ENCODE data around the gene SEMA5A.

SEMA5A gene

GRCh38 chr5:9507974-9508373 is 37.9 kb downstream of the SEMA5A start:
- Histone ChIP-seq H3K18ac (ENCODE audit: low read length) (no peak overlapping the region), H3K27ac (replicated peaks; ENCODE audit: low read length) (no peak overlapping the region), H3K4me2 (ENCODE audit: insufficient read depth, low read length, poor library complexity, severe bottlenecking) (no peak overlapping the region), H3K79me1 (ENCODE audit: low read depth, low read length) (no peaks in the 10 kb centered on the region), H3K4me3 (ENCODE audit: low read length in 2 of 2) (no peak overlapping the region), H4K91ac (ENCODE audit: low read depth, low read length, poor library complexity) (no peak overlapping the region), H3K4ac (ENCODE audit: low read length) (no peak overlapping the region), H3K23ac (ENCODE audit: low read depth, low read length, poor library complexity) (no peak overlapping the region), H2BK12ac (ENCODE audit: low read length) (no peak overlapping the region), H2BK15ac (ENCODE audit: low read length) (no peak overlapping the region), H3K4me1 (ENCODE audit: control insufficient read depth in 2 of 2, insufficient read depth in 1 of 2, low read depth in 1 of 2, low read length in 2 of 2) (no peaks in the 10 kb centered on the region), H2AK5ac (ENCODE audit: low read depth, low read length) (no peak overlapping the region), H2BK5ac (ENCODE audit: low read length) (no peak overlapping the region), H2BK120ac (ENCODE audit: low read depth, low read length) (no peak overlapping the region), H3K36me3 (replicated peaks in 1 of 2; ENCODE audit: control insufficient read depth in 2 of 2, insufficient read depth in 2 of 2, low read length in 2 of 2) (peaks cover 0 to 5% of the 10 kb centered on the region in 2 donors), H3K9me3 (replicated peaks in 1 of 2; ENCODE audit: control insufficient read depth in 2 of 2, insufficient read depth in 1 of 2, low read depth in 1 of 2, low read length in 2 of 2) (no peaks in the 10 kb centered on the region), H3K9ac (ENCODE audit: low read depth, low read length, poor library complexity) (no peak overlapping the region), H4K8ac (ENCODE audit: low read depth, low read length) (no peak overlapping the region), H3K27me3 (ENCODE audit: control insufficient read depth in 3 of 3, insufficient read depth in 3 of 3, low read depth in 1 of 3, low read length in 3 of 3) (no peaks in the 10 kb centered on the region), H3K14ac (ENCODE audit: low read length) (no peak overlapping the region), H2AFZ (ENCODE audit: low read length) (no peak overlapping the region)
- DNase-seq (ENCODE audit: low spot score) = no peak
- no CpG with 5 or more reads among the region's 6 CpGs for WGBS, 2 donors (ENCODE audit: extremely low coverage in 2 of 2, insufficient read length in 2 of 2, insufficient replicate concordance in 1 of 2)

GRCh38 chr5:9505225-9505624 is 40.6 kb downstream of the SEMA5A start:
- no peak overlapping the region for H3K4ac ChIP-seq (ENCODE audit: low read length)
- H3K79me1 ChIP-seq (ENCODE audit: low read depth, low read length) = no peaks in the 10 kb centered on the region
- H3K9ac ChIP-seq (ENCODE audit: low read depth, low read length, poor library complexity) = no peak overlapping the region
- no peak overlapping the region for H3K18ac ChIP-seq (ENCODE audit: low read length)
- no peak overlapping the region for H2BK15ac ChIP-seq (ENCODE audit: low read length)
- H2AFZ ChIP-seq (ENCODE audit: low read length) = no peak overlapping the region
- peaks cover 0 to 1% of the 10 kb centered on the region in 2 donors for H3K4me1 ChIP-seq (ENCODE audit: control insufficient read depth in 2 of 2, insufficient read depth in 1 of 2, low read depth in 1 of 2, low read length in 2 of 2)
- no peak overlapping the region for H3K27ac ChIP-seq (replicated peaks; ENCODE audit: low read length)
- H3K27me3 ChIP-seq (ENCODE audit: control insufficient read depth in 3 of 3, insufficient read depth in 3 of 3, low read depth in 1 of 3, low read length in 3 of 3) = no peaks in the 10 kb centered on the region
- no peaks in the 10 kb centered on the region for H3K9me3 ChIP-seq (replicated peaks in 1 of 2; ENCODE audit: control insufficient read depth in 2 of 2, insufficient read depth in 1 of 2, low read depth in 1 of 2, low read length in 2 of 2)
- H2AK5ac ChIP-seq (ENCODE audit: low read depth, low read length) = no peak overlapping the region
- H3K4me3 ChIP-seq (ENCODE audit: low read length in 2 of 2) = no peak overlapping the region
- DNase-seq (ENCODE audit: low spot score) = no peak
- no peak overlapping the region for H3K4me2 ChIP-seq (ENCODE audit: insufficient read depth, low read length, poor library complexity, severe bottlenecking)
- H3K23ac ChIP-seq (ENCODE audit: low read depth, low read length, poor library complexity) = no peak overlapping the region
- no CpG with 5 or more reads among the region's 2 CpGs for WGBS, 2 donors (ENCODE audit: extremely low coverage in 2 of 2, insufficient read length in 2 of 2, insufficient replicate concordance in 1 of 2)
- no peak overlapping the region for H4K91ac ChIP-seq (ENCODE audit: low read depth, low read length, poor library complexity)
- H4K8ac ChIP-seq (ENCODE audit: low read depth, low read length) = no peak overlapping the region
- peaks cover 0 to 3% of the 10 kb centered on the region in 2 donors for H3K36me3 ChIP-seq (replicated peaks in 1 of 2; ENCODE audit: control insufficient read depth in 2 of 2, insufficient read depth in 2 of 2, low read length in 2 of 2)
- no peak overlapping the region for H2BK120ac ChIP-seq (ENCODE audit: low read depth, low read length)
- H2BK5ac ChIP-seq (ENCODE audit: low read length) = no peak overlapping the region
- H2BK12ac ChIP-seq (ENCODE audit: low read length) = no peak overlapping the region
- no peak overlapping the region for H3K14ac ChIP-seq (ENCODE audit: low read length)

GRCh38 chr5:9502864-9503263 is 43.0 kb downstream of the SEMA5A start:
- Histone ChIP-seq H2BK120ac (ENCODE audit: low read depth, low read length) (no peak overlapping the region), H3K27ac (replicated peaks; ENCODE audit: low read length) (no peak overlapping the region), H3K4me1 (ENCODE audit: control insufficient read depth in 2 of 2, insufficient read depth in 1 of 2, low read depth in 1 of 2, low read length in 2 of 2) (peaks cover 0 to 3% of the 10 kb centered on the region in 2 donors), H3K79me1 (ENCODE audit: low read depth, low read length) (peaks cover 2% of the 10 kb centered on the region), H3K18ac (ENCODE audit: low read length) (no peak overlapping the region), H2AFZ (ENCODE audit: low read length) (no peak overlapping the region), H3K9ac (ENCODE audit: low read depth, low read length, poor library complexity) (no peak overlapping the region), H3K23ac (ENCODE audit: low read depth, low read length, poor library complexity) (no peak overlapping the region), H3K4me3 (ENCODE audit: low read length in 2 of 2) (no peak overlapping the region), H4K91ac (ENCODE audit: low read depth, low read length, poor library complexity) (no peak overlapping the region), H2AK5ac (ENCODE audit: low read depth, low read length) (no peak overlapping the region), H2BK12ac (ENCODE audit: low read length) (no peak overlapping the region), H3K27me3 (ENCODE audit: control insufficient read depth in 3 of 3, insufficient read depth in 3 of 3, low read depth in 1 of 3, low read length in 3 of 3) (no peaks in the 10 kb centered on the region), H3K9me3 (replicated peaks in 1 of 2; ENCODE audit: control insufficient read depth in 2 of 2, insufficient read depth in 1 of 2, low read depth in 1 of 2, low read length in 2 of 2) (no peaks in the 10 kb centered on the region), H4K8ac (ENCODE audit: low read depth, low read length) (no peak overlapping the region), H3K36me3 (replicated peaks in 1 of 2; ENCODE audit: control insufficient read depth in 2 of 2, insufficient read depth in 2 of 2, low read length in 2 of 2) (no peaks in the 10 kb centered on the region), H3K14ac (ENCODE audit: low read length) (no peak overlapping the region), H3K4me2 (ENCODE audit: insufficient read depth, low read length, poor library complexity, severe bottlenecking) (no peak overlapping the region), H2BK5ac (ENCODE audit: low read length) (no peak overlapping the region), H2BK15ac (ENCODE audit: low read length) (no peak overlapping the region), H3K4ac (ENCODE audit: low read length) (no peak overlapping the region)
- no peak for DNase-seq (ENCODE audit: low spot score)
- no CpG with 5 or more reads among the region's 1 CpG for WGBS, 2 donors (ENCODE audit: extremely low coverage in 2 of 2, insufficient read length in 2 of 2, insufficient replicate concordance in 1 of 2)

- no peak overlapping the region for H2AFZ ChIP-seq (ENCODE audit: low read length)
- H2AK5ac ChIP-seq (ENCODE audit: low read depth, low read length) = no peak overlapping the region
- no peaks in the 10 kb centered on the region for H3K9me3 ChIP-seq (replicated peaks in 1 of 2; ENCODE audit: control insufficient read depth in 2 of 2, insufficient read depth in 1 of 2, low read depth in 1 of 2, low read length in 2 of 2)
- peaks cover 0 to 3% of the 10 kb centered on the region in 2 donors for H3K4me1 ChIP-seq (ENCODE audit: control insufficient read depth in 2 of 2, insufficient read depth in 1 of 2, low read depth in 1 of 2, low read length in 2 of 2)
- H3K36me3 ChIP-seq (replicated peaks in 1 of 2; ENCODE audit: control insufficient read depth in 2 of 2, insufficient read depth in 2 of 2, low read length in 2 of 2) = no peaks in the 10 kb centered on the region
- H3K27ac ChIP-seq (replicated peaks; ENCODE audit: low read length) = no peak overlapping the region
- H2BK120ac ChIP-seq (ENCODE audit: low read depth, low read length) = no peak overlapping the region
- no peak overlapping the region for H3K4me3 ChIP-seq (ENCODE audit: low read length in 2 of 2)
- no peak overlapping the region for H2BK12ac ChIP-seq (ENCODE audit: low read length)
- H3K79me1 ChIP-seq (ENCODE audit: low read depth, low read length) = peaks cover 2% of the 10 kb centered on the region
- H3K9ac ChIP-seq (ENCODE audit: low read depth, low read length, poor library complexity) = no peak overlapping the region
- no peaks in the 10 kb centered on the region for H3K27me3 ChIP-seq (ENCODE audit: control insufficient read depth in 3 of 3, insufficient read depth in 3 of 3, low read depth in 1 of 3, low read length in 3 of 3)
- no peak overlapping the region for H3K4ac ChIP-seq (ENCODE audit: low read length)
- H2BK15ac ChIP-seq (ENCODE audit: low read length) = no peak overlapping the region
- H4K91ac ChIP-seq (ENCODE audit: low read depth, low read length, poor library complexity) = no peak overlapping the region
- H4K8ac ChIP-seq (ENCODE audit: low read depth, low read length) = no peak overlapping the region
- H3K23ac ChIP-seq (ENCODE audit: low read depth, low read length, poor library complexity) = no peak overlapping the region
- H3K14ac ChIP-seq (ENCODE audit: low read length) = no peak overlapping the region
- no peak overlapping the region for H3K4me2 ChIP-seq (ENCODE audit: insufficient read depth, low read length, poor library complexity, severe bottlenecking)
- H3K18ac ChIP-seq (ENCODE audit: low read length) = no peak overlapping the region
- no CpG with 5 or more reads among the region's 4 CpGs for WGBS, 2 donors (ENCODE audit: extremely low coverage in 2 of 2, insufficient read length in 2 of 2, insufficient replicate concordance in 1 of 2)
- H2BK5ac ChIP-seq (ENCODE audit: low read length) = no peak overlapping the region
- DNase-seq (ENCODE audit: low spot score) = no peak
These were observed 43.6 kb downstream of the SEMA5A start for GRCh38 chr5:9502050-9502834.
